ENCODE data around the gene PEX7.

PEX7 gene

GRCh38 chr6:136822376-136823127, at the start of gene PEX7:
TSS of gene PEX7 (plus strand) at chr6:136822592. CDS start at chr6:136822666, 74 bp downstream.
- peak within 1 kb of the TSS; percentile 90 for H3K27ac ChIP-seq

DNA sequence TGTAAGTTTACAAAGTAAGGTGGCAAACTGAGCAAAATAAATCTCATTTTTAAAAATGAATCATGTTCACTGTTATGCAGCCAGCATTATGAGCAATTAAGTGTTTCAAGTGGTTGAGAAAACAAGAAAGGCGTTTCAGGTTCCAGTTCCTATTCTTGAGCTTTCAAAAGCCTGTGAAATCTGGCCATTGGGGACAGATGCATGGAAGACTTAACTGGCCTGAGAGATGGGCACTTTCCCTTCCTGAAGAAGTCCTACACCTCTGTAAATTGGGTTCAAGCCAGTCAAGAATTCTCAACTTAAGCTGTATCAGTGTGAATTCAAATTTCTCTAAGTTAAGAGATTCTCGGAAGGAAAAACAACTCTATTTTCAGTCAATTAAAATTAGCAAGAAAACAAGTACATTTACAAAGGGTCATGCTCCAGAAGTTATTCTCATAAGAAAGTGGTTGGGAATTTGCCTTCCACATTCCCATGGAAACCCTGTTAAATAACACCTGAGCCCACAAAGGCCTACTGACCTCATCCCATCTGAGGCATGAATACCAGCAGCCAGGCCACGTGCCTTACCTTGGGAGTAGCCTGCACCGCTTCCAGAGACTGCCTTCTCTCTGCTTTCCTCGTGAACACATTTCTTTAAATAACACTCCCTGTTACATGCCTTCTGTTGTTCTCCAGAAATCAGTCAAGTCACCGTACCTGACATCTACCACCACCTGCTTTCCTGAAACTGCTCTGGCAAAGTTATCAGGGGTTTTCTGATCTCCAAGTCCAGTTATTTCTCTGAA, 49.5 kb upstream of the PEX7 start:
- H3K27ac ChIP-seq = no peak overlapping the region

More at GRCh38 chr6:136822376-136823127, at the start of gene PEX7:
- TF ChIP-seq, protein P1, sequence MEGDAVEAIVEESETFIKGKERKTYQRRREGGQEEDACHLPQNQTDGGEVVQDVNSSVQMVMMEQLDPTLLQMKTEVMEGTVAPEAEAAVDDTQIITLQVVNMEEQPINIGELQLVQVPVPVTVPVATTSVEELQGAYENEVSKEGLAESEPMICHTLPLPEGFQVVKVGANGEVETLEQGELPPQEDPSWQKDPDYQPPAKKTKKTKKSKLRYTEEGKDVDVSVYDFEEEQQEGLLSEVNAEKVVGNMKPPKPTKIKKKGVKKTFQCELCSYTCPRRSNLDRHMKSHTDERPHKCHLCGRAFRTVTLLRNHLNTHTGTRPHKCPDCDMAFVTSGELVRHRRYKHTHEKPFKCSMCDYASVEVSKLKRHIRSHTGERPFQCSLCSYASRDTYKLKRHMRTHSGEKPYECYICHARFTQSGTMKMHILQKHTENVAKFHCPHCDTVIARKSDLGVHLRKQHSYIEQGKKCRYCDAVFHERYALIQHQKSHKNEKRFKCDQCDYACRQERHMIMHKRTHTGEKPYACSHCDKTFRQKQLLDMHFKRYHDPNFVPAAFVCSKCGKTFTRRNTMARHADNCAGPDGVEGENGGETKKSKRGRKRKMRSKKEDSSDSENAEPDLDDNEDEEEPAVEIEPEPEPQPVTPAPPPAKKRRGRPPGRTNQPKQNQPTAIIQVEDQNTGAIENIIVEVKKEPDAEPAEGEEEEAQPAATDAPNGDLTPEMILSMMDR (conservative IDR thresholded peaks at IDR 0.05) = peak; percentile 71
- TF ChIP-seq ZFX (IDR thresholded peaks at IDR 0.05) = peak; percentile 74

GRCh38 chr6:136773473-136773796, 49.0 kb upstream of the PEX7 start:
- TF ChIP-seq, protein P1 (conservative IDR thresholded peaks at IDR 0.05) = no peak
- no peak for TF ChIP-seq ZFX (IDR thresholded peaks at IDR 0.05)
- no peak overlapping the region for H3K27ac ChIP-seq

More for the DNA sequence above, 49.5 kb upstream of the PEX7 start:
- TF ChIP-seq ZFX (IDR thresholded peaks at IDR 0.05) = no peak
- TF ChIP-seq, protein P1 (conservative IDR thresholded peaks at IDR 0.05) = no peak

GRCh38 chr6:136774228-136775041, 48.0 kb upstream of the PEX7 start:
- no peak overlapping the region for H3K27ac ChIP-seq
- TF ChIP-seq, protein P1 (conservative IDR thresholded peaks at IDR 0.05) = no peak
- TF ChIP-seq ZFX (IDR thresholded peaks at IDR 0.05) = no peak

DNA sequence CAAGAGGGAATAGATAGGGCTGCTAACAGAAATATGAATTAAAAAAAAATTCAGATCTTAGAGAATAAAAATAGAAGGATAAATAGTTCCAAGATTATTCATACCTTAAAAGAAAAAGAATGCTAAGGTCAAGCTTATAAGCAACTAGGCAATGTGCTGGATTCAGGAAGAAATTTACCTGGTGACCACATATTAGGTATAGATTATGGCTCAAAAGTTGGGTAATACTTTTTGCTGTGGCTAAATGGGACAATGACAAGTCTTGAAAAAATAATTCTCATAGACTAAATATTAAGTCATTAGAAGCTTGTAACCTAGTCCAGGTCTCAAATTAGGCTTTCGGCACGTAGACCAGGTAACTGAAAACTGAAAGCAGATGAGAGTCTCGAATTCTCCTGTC, 47.3 kb upstream of the PEX7 start:
- TF ChIP-seq, protein P1 (conservative IDR thresholded peaks at IDR 0.05) = no peak
- H3K27ac ChIP-seq = no peak overlapping the region

DNA sequence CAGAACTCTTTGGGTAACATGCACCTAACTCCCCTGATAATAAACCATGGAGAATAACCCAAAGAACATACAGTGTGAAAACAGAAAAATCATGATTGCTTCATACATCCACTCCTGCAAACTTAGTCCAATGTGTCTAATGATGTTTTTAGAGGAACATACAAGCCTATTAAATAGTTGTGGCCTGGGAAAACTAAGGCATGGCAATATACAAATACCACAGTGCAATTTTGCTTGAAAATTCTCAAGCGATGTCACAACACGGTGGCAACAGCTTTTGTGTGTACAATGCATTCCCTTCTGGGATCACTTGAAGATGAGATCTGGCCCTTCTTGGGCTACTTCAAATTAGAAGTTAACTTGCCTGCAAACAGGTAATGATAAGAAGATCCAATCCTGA, 46.8 kb upstream of the PEX7 start:
- TF ChIP-seq, protein P1 (conservative IDR thresholded peaks at IDR 0.05) = no peak
- no peak for TF ChIP-seq ZFX (IDR thresholded peaks at IDR 0.05)
- H3K27ac ChIP-seq = no peak overlapping the region

Data from C4-2B (cell line).